Measurements from ENCODE around the gene XIAP. TPM values are rescaled to one million over a fixed set of nuclear protein-coding genes. Genes with fewer than 3 reads are reported as not detected.

XIAP gene
- total RNA-seq, 1 donor from 2014 or later = 24.9 TPM

- no peak for TF ChIP-seq CTCF (IDR thresholded peaks at IDR 0.05; ENCODE audit: borderline replicate concordance)
- Histone ChIP-seq H3K36me3 (no peaks in the 10 kb centered on the region), H3K27ac (replicated peaks) (peak overlapping the region; percentile 97), H3K4me3 (peak overlapping the region; percentile 79), H3K9me3 (replicated peaks) (no peaks in the 10 kb centered on the region), H3K27me3 (ENCODE audit: low read depth) (no peaks in the 10 kb centered on the region), H3K4me1 (peaks cover 12% of the 10 kb centered on the region)
- intact Hi-C loops (cut with micrococcal nuclease) = no loop called here
- peak; percentile 71 for DNase-seq
Observed at GRCh38 chrX:123859409-123859845, 426 bp upstream of the XIAP start.

- Histone ChIP-seq H3K27me3 (ENCODE audit: low read depth) (no peaks in the 10 kb centered on the region), H3K36me3 (no peaks in the 10 kb centered on the region), H3K4me3 (peak overlapping the region; percentile 79), H3K9me3 (replicated peaks) (no peaks in the 10 kb centered on the region), H3K27ac (replicated peaks) (peak overlapping the region; percentile 97), H3K4me1 (peaks cover 12% of the 10 kb centered on the region)
- intact Hi-C loops (cut with micrococcal nuclease) = no loop called here
- no peak for DNase-seq
- no peak for TF ChIP-seq CTCF (IDR thresholded peaks at IDR 0.05; ENCODE audit: borderline replicate concordance)
Observed at GRCh38 chrX:123860983-123861382, 1.1 kb downstream of the XIAP start.

- Histone ChIP-seq H3K4me3 (no peak overlapping the region), H3K27me3 (ENCODE audit: low read depth) (no peaks in the 10 kb centered on the region), H3K4me1 (peaks cover 14% of the 10 kb centered on the region), H3K36me3 (no peaks in the 10 kb centered on the region), H3K27ac (replicated peaks) (no peak overlapping the region), H3K9me3 (replicated peaks) (no peaks in the 10 kb centered on the region)
- DNase-seq = no peak
- intact Hi-C loops (cut with micrococcal nuclease) = no loop called here
- TF ChIP-seq CTCF (IDR thresholded peaks at IDR 0.05; ENCODE audit: borderline replicate concordance) = no peak
Observed at GRCh38 chrX:123869488-123869887, 9.6 kb downstream of the XIAP start.

- no peaks in the 10 kb centered on the region for H3K36me3 ChIP-seq
- H3K27ac ChIP-seq (replicated peaks) = no peak overlapping the region
- H3K27me3 ChIP-seq (ENCODE audit: low read depth) = no peaks in the 10 kb centered on the region
- intact Hi-C loops (cut with micrococcal nuclease) = no loop called here
- H3K4me1 ChIP-seq = peaks cover 16% of the 10 kb centered on the region
- no peak for TF ChIP-seq CTCF (IDR thresholded peaks at IDR 0.05; ENCODE audit: borderline replicate concordance)
- H3K4me3 ChIP-seq = no peak overlapping the region
- H3K9me3 ChIP-seq (replicated peaks) = no peaks in the 10 kb centered on the region
- DNase-seq = no peak
Observed at GRCh38 chrX:123871309-123871708, 11.5 kb downstream of the XIAP start.

- no peak for TF ChIP-seq CTCF (IDR thresholded peaks at IDR 0.05; ENCODE audit: borderline replicate concordance)
- H3K36me3 ChIP-seq = no peaks in the 10 kb centered on the region
- H3K4me1 ChIP-seq = peaks cover 43% of the 10 kb centered on the region
- H3K27ac ChIP-seq (replicated peaks) = no peak overlapping the region
- no peaks in the 10 kb centered on the region for H3K9me3 ChIP-seq (replicated peaks)
- no peak overlapping the region for H3K4me3 ChIP-seq
- H3K27me3 ChIP-seq (ENCODE audit: low read depth) = no peaks in the 10 kb centered on the region
- no peak for DNase-seq
- intact Hi-C loops (cut with micrococcal nuclease) = no loop called here
Observed at GRCh38 chrX:123873956-123874355, 14.1 kb downstream of the XIAP start.

GRCh38 chrX:123876177-123876576, 16.3 kb downstream of the XIAP start:
- no peaks in the 10 kb centered on the region for H3K27me3 ChIP-seq (ENCODE audit: low read depth)
- peaks cover 45% of the 10 kb centered on the region for H3K4me1 ChIP-seq
- intact Hi-C loops (cut with micrococcal nuclease) = no loop called here
- H3K9me3 ChIP-seq (replicated peaks) = no peaks in the 10 kb centered on the region
- TF ChIP-seq CTCF (IDR thresholded peaks at IDR 0.05; ENCODE audit: borderline replicate concordance) = no peak
- no peaks in the 10 kb centered on the region for H3K36me3 ChIP-seq
- H3K4me3 ChIP-seq = no peak overlapping the region
- no peak overlapping the region for H3K27ac ChIP-seq (replicated peaks)
- DNase-seq = no peak
